ENCODE data around the gene GGTLC1. TPM values are rescaled to one million over a fixed set of nuclear protein-coding genes. Genes with fewer than 3 reads are reported as not detected.
"Not testable (repeated sequence)": the region's sequence is repeated elsewhere in the genome, so short reads cannot be mapped to it uniquely, and the experiment has no call there.

Gene GGTLC1
- total and polyA plus RNA-seq, 5 donors from 2014 or later: not detected

GRCh38 chr20:24002896-24003295 lies 14.3 kb upstream of the GGTLC1 start:
- Mint-ChIP-seq H3K27ac (no peak overlapping the region), H3K4me3 (no peak overlapping the region), H3K4me1 (no peaks in the 10 kb centered on the region), H3K27me3 (peaks cover 11% of the 10 kb centered on the region), H3K36me3 (no peaks in the 10 kb centered on the region), H3K9me3 (no peaks in the 10 kb centered on the region)
- Histone ChIP-seq H3K27ac (ENCODE audit: insufficient read depth, low read length, poor library complexity, severe bottlenecking) (no peak overlapping the region), H3K36me3 (ENCODE audit: control insufficient read depth, insufficient read depth, low read length) (no peaks in the 10 kb centered on the region), H3K4me3 (ENCODE audit: low read depth, low read length) (no peak overlapping the region), H3K9me3 (ENCODE audit: control insufficient read depth in 2 of 2, low read length in 2 of 2) (no peaks in the 10 kb centered on the region), H3K4me1 (ENCODE audit: control insufficient read depth, insufficient read depth, low read length, poor library complexity, severe bottlenecking) (no peaks in the 10 kb centered on the region), H3K27me3 (ENCODE audit: control insufficient read depth, insufficient read depth, low read length) (peaks cover 7% of the 10 kb centered on the region)
- DNase-seq (no peak), ATAC-seq (ENCODE audit: low read depth in 2 of 2) (no peak)

- H3K4me3 Mint-ChIP-seq: no peak overlapping the region
- no peak overlapping the region for H3K27ac Mint-ChIP-seq
Measured at GRCh38 chr20:24001712-24002405, 13.3 kb upstream of the GGTLC1 start.

GRCh38 chr20:23998844-23999243 lies 10.3 kb upstream of the GGTLC1 start:
- Histone ChIP-seq H3K4me3 (ENCODE audit: low read depth, low read length) (no peak overlapping the region), H3K27ac (ENCODE audit: insufficient read depth, low read length, poor library complexity, severe bottlenecking) (no peak overlapping the region), H3K9me3 (ENCODE audit: control insufficient read depth in 2 of 2, low read length in 2 of 2) (no peaks in the 10 kb centered on the region), H3K4me1 (ENCODE audit: control insufficient read depth, insufficient read depth, low read length, poor library complexity, severe bottlenecking) (no peaks in the 10 kb centered on the region), H3K27me3 (ENCODE audit: control insufficient read depth, insufficient read depth, low read length) (peaks cover 7% of the 10 kb centered on the region), H3K36me3 (ENCODE audit: control insufficient read depth, insufficient read depth, low read length) (no peaks in the 10 kb centered on the region)
- Mint-ChIP-seq H3K4me3 (no peak overlapping the region), H3K9me3 (no peaks in the 10 kb centered on the region), H3K4me1 (no peaks in the 10 kb centered on the region), H3K27ac (no peak overlapping the region), H3K27me3 (peaks cover 14% of the 10 kb centered on the region), H3K36me3 (no peaks in the 10 kb centered on the region)
- no peak for DNase-seq
- ATAC-seq (ENCODE audit: low read depth in 2 of 2): no peak

More at GRCh38 chr20:24001712-24002405, 13.3 kb upstream of the GGTLC1 start:
- Histone ChIP-seq H3K4me3 (ENCODE audit: low read depth, low read length) (no peak overlapping the region), H3K4me1 (ENCODE audit: control insufficient read depth, insufficient read depth, low read length, poor library complexity, severe bottlenecking) (no peaks in the 10 kb centered on the region), H3K27me3 (ENCODE audit: control insufficient read depth, insufficient read depth, low read length) (peaks cover 7% of the 10 kb centered on the region), H3K36me3 (ENCODE audit: control insufficient read depth, insufficient read depth, low read length) (no peaks in the 10 kb centered on the region), H3K9me3 (ENCODE audit: control insufficient read depth in 2 of 2, low read length in 2 of 2) (no peaks in the 10 kb centered on the region), H3K27ac (ENCODE audit: insufficient read depth, low read length, poor library complexity, severe bottlenecking) (no peak overlapping the region)
- Mint-ChIP-seq H3K9me3 (no peaks in the 10 kb centered on the region), H3K27me3 (peaks cover 14% of the 10 kb centered on the region), H3K4me1 (no peaks in the 10 kb centered on the region), H3K36me3 (no peaks in the 10 kb centered on the region)
- DNase-seq (no peak), ATAC-seq (ENCODE audit: low read depth in 2 of 2) (no peak)

GRCh38 chr20:23998392-23998791 lies 9.8 kb upstream of the GGTLC1 start:
- no peak overlapping the region for H3K4me3 Mint-ChIP-seq
- Histone ChIP-seq H3K27ac (ENCODE audit: insufficient read depth, low read length, poor library complexity, severe bottlenecking) (no peak overlapping the region), H3K36me3 (ENCODE audit: control insufficient read depth, insufficient read depth, low read length) (no peaks in the 10 kb centered on the region), H3K9me3 (ENCODE audit: control insufficient read depth in 2 of 2, low read length in 2 of 2) (no peaks in the 10 kb centered on the region), H3K27me3 (ENCODE audit: control insufficient read depth, insufficient read depth, low read length) (peaks cover 7% of the 10 kb centered on the region), H3K4me3 (ENCODE audit: low read depth, low read length) (no peak overlapping the region), H3K4me1 (ENCODE audit: control insufficient read depth, insufficient read depth, low read length, poor library complexity, severe bottlenecking) (no peaks in the 10 kb centered on the region)
- no peaks in the 10 kb centered on the region for H3K36me3 Mint-ChIP-seq
- peak overlapping the region in 1 of 3 donors; percentile 67 for H3K27ac Mint-ChIP-seq
- H3K9me3 Mint-ChIP-seq: no peaks in the 10 kb centered on the region
- DNase-seq: no peak
- no peaks in the 10 kb centered on the region for H3K4me1 Mint-ChIP-seq
- ATAC-seq (ENCODE audit: low read depth in 2 of 2): no peak
- peaks cover 14% of the 10 kb centered on the region for H3K27me3 Mint-ChIP-seq

DNA sequence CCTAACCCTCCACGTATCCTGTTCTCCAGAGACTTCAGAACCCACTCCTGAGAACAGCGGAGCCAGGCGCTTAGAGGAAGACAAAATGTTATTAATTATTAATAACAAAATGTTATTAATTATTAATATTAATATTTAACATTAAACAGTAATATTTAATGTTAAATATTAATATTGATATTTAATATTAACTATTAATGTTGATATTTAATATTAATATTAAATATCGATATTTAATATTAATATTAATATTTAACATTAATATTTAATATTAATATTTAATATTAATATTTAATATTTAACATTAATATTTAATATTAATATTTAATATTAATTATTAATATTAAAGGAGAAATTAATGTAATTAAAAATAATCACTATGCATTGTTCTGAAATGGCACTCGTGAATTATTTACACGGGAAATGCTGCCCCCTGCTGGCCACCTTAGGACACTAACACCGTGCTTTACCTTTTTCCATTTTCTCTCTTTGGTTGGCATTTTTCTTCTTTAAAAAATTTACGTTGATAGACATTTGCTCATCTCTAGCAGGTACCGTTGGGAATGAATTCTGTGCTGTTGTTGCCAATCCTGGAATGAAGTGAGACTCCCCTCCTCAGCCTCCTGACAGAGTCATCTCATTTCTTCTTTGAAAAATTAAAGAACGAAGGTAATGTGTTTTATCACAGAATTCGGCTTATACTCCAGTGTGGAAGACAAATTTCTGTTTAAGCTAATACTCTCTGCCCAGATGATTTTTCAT lies 7.5 kb upstream of the GGTLC1 start:
- DNase-seq (peak; percentile 31 to 61 (median 42)), ATAC-seq (ENCODE audit: low read depth in 2 of 2) (no peak)
- no peaks in the 10 kb centered on the region for H3K4me1 Mint-ChIP-seq
- no peak overlapping the region for H3K27ac Mint-ChIP-seq
- H3K4me1 ChIP-seq (ENCODE audit: control insufficient read depth, insufficient read depth, low read length, poor library complexity, severe bottlenecking): no peaks in the 10 kb centered on the region
- H3K4me3 Mint-ChIP-seq: no peak overlapping the region
- no peaks in the 10 kb centered on the region for H3K9me3 ChIP-seq (ENCODE audit: control insufficient read depth in 2 of 2, low read length in 2 of 2)
- H3K9me3 Mint-ChIP-seq: no peaks in the 10 kb centered on the region
- H3K27me3 ChIP-seq (ENCODE audit: control insufficient read depth, insufficient read depth, low read length): peaks cover 7% of the 10 kb centered on the region
- no peak overlapping the region for H3K4me3 ChIP-seq (ENCODE audit: low read depth, low read length)
- H3K36me3 Mint-ChIP-seq: no peaks in the 10 kb centered on the region
- no peaks in the 10 kb centered on the region for H3K36me3 ChIP-seq (ENCODE audit: control insufficient read depth, insufficient read depth, low read length)
- peaks cover 14% of the 10 kb centered on the region for H3K27me3 Mint-ChIP-seq
- H3K27ac ChIP-seq (ENCODE audit: insufficient read depth, low read length, poor library complexity, severe bottlenecking): no peak overlapping the region

DNA sequence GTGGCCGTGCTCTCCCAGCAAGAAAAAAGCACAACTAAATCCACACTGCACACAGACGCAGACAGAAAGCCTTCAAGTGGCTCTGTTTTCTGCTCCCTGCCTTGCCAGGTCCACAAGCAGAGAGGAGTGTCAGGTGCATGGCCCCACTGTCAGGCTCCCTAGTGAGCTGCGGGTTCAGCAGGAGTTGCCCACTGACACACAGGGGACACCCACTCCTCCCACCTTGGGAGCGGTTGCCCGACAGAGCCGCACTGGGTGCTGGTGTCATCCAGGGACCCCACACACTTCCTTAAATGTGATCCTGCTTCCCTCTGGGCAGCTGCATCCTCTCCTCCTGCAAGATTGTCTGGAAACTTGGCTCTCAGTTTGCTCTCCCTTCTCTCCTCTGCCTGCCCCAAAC lies 6.7 kb upstream of the GGTLC1 start:
- peaks cover 14% of the 10 kb centered on the region for H3K27me3 Mint-ChIP-seq
- H3K27ac Mint-ChIP-seq; DNase-seq; ATAC-seq (ENCODE audit: low read depth in 2 of 2); H3K27ac ChIP-seq (ENCODE audit: insufficient read depth, low read length, poor library complexity, severe bottlenecking); H3K9me3 Mint-ChIP-seq; H3K36me3 ChIP-seq (ENCODE audit: control insufficient read depth, insufficient read depth, low read length); H3K36me3 Mint-ChIP-seq; H3K4me3 ChIP-seq (ENCODE audit: low read depth, low read length); H3K27me3 ChIP-seq (ENCODE audit: control insufficient read depth, insufficient read depth, low read length); H3K4me1 ChIP-seq (ENCODE audit: control insufficient read depth, insufficient read depth, low read length, poor library complexity, severe bottlenecking); H3K4me1 Mint-ChIP-seq; H3K4me3 Mint-ChIP-seq; H3K9me3 ChIP-seq (ENCODE audit: control insufficient read depth in 2 of 2, low read length in 2 of 2): not testable (repeated sequence)

DNA sequence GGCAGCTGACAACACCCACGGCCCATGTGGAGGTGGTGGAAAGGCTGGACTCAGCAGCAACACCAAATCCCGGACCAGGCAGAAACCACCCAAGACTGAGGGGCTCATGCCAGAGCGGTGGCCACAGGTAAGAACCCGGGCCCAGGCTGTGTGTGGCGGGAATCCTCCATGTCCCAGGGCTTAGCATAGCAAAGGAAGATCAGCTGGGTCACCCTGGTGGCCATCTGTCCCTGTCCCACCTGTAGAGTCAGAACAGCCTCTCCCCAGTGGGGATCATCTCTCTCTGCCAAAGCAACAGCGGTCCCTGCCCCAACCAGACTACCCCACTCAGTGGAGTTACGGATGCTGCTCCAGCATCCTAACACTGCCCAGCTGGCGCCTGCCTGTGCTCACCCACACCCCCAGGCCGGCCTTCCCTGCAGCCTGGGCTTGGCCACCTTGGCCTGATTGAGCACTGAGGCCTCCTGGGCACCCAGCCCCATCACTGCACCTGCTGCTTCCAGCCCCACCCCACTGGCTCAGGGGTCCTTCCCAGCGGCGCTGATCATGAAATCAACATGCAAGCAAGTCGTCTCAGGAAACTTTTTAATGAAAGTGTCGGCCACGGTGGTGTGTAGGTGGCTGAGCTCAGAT lies 5.5 kb upstream of the GGTLC1 start:
- not testable (repeated sequence) for H3K27ac ChIP-seq (ENCODE audit: insufficient read depth, low read length, poor library complexity, severe bottlenecking); H3K9me3 ChIP-seq (ENCODE audit: control insufficient read depth in 2 of 2, low read length in 2 of 2); H3K27ac Mint-ChIP-seq; DNase-seq; H3K9me3 Mint-ChIP-seq; H3K4me1 Mint-ChIP-seq; H3K36me3 Mint-ChIP-seq; H3K36me3 ChIP-seq (ENCODE audit: control insufficient read depth, insufficient read depth, low read length); H3K4me3 Mint-ChIP-seq; H3K4me3 ChIP-seq (ENCODE audit: low read depth, low read length); H3K27me3 ChIP-seq (ENCODE audit: control insufficient read depth, insufficient read depth, low read length); ATAC-seq (ENCODE audit: low read depth in 2 of 2); H3K4me1 ChIP-seq (ENCODE audit: control insufficient read depth, insufficient read depth, low read length, poor library complexity, severe bottlenecking)
- H3K27me3 Mint-ChIP-seq: peaks cover 11% of the 10 kb centered on the region

Measured in CD4-positive, CD25-positive, alpha-beta regulatory T cell (primary cell).